GM12892 (cell line): Measurements from ENCODE around the gene ALDOB.

ENCODE experiments used
- POLR2A ChIP-seq: IDR thresholded peaks from 2 replicates; pipeline ENCODE4 v1.6.1; 2011; ENCODE audit warnings: low read depth, low read length, control low read depth
- POLR2AphosphoS5 ChIP-seq: IDR thresholded peaks from 2 replicates; pipeline ENCODE4 v1.6.1; 2011; ENCODE audit warnings: low read depth, low read length, control low read depth
- TAF1 ChIP-seq: IDR thresholded peaks from 2 replicates; pipeline ENCODE4 v1.6.1; 2011; ENCODE audit warnings: low read depth, mild to moderate bottlenecking, control low read depth, low read length, borderline replicate concordance

DNA sequence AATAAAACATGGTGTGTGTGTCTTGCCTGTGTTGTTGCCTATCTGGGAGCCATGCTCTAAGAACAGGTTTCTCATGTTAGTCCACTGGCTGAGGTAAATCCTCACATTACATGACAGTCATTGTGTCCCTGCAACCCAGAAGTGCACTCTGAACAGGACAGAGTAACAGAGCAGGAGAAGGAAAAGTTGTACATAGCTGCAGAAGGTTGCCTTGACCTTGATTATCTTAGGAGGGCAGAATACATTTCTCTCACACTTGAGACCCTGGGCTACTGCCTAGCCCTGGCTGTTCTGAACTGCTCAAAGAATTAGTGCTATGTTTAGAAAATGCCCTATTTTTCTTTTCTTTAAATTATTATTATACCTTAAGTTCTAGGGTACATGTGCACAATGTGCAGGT, 20.0 kb downstream of the ALDOB start:
- TF ChIP-seq POLR2A, result no peak
- no peak for TF ChIP-seq POLR2AphosphoS5
- no peak for TF ChIP-seq TAF1
